GM23338 (cell line): ENCODE data around the gene PCP2. TPM values are rescaled to one million over a fixed set of nuclear protein-coding genes. Genes with fewer than 3 reads are reported as not detected.

Source experiments
- ATAC-seq: fragments of 200-7000 bp; cut with Tn5 transposase; 3 replicates; pipeline ENCODE4 v1.9.1; 2020
- DNase-seq: peaks from one replicate; pipeline ENCODE4 v3.0.0-alpha.2; 2015; ENCODE audit warnings: low spot score
- H2AFZ ChIP-seq: fragments of 200-600 bp; sonication (generic); 2 replicates; pipeline ENCODE4 v1.8.0; 2016; ENCODE audit warnings: antibody characterized with exemption, mild to moderate bottlenecking, moderate library complexity
- H3F3A ChIP-seq: fragments of 200-600 bp; sonication (generic); replicated peaks from 2 replicates; pipeline ENCODE4 v1.8.0; 2017; ENCODE audit warnings: antibody characterized with exemption, mixed run types, low read depth
- H3K27ac ChIP-seq: fragments of 200-600 bp; sonication (generic); 2 replicates; pipeline ENCODE4 v1.6.1; 2016; ENCODE audit warnings: low read depth
- H3K27me3 ChIP-seq: fragments of 200-600 bp; sonication (generic); 2 replicates; pipeline ENCODE4 v1.8.0; 2016; ENCODE audit warnings: mild to moderate bottlenecking, mixed run types, moderate library complexity; ENCODE audit not compliant: insufficient read depth
- H3K36me3 ChIP-seq: fragments of 200-600 bp; sonication (generic); 2 replicates; pipeline ENCODE4 v1.8.0; 2016; ENCODE audit warnings: mild to moderate bottlenecking; ENCODE audit not compliant: insufficient read depth
- H3K4me1 ChIP-seq: fragments of 200-600 bp; sonication (generic); 2 replicates; pipeline ENCODE4 v1.8.0; 2016; ENCODE audit warnings: mild to moderate bottlenecking, moderate library complexity; ENCODE audit not compliant: insufficient read depth
- H3K4me2 ChIP-seq: fragments of 200-600 bp; sonication (generic); 2 replicates; pipeline ENCODE4 v1.7.1; 2017; ENCODE audit warnings: mixed run types
- H3K4me3 ChIP-seq: fragments of 200-600 bp; sonication (generic); 2 replicates; pipeline ENCODE4 v1.6.1; 2016; ENCODE audit warnings: mixed run types
- H3K79me2 ChIP-seq: fragments of 200-600 bp; sonication (generic); replicated peaks from 2 replicates; pipeline ENCODE4 v1.8.0; 2017; ENCODE audit warnings: mild to moderate bottlenecking; ENCODE audit not compliant: insufficient read depth
- H3K9me2 ChIP-seq: fragments of 200-600 bp; sonication (generic); 2 replicates; pipeline ENCODE4 v1.8.0; 2017; ENCODE audit not compliant: insufficient read depth
- H4K20me1 ChIP-seq: fragments of 200-600 bp; sonication (generic); replicated peaks from 2 replicates; pipeline ENCODE4 v1.8.0; 2017; ENCODE audit warnings: mild to moderate bottlenecking; ENCODE audit not compliant: insufficient read depth
- H3K27ac Mint-ChIP-seq: 2 replicates; pipeline ENCODE4 v1.8.0; 2020; ENCODE audit warnings: inconsistent platforms, mild to moderate bottlenecking, moderate library complexity, mixed read lengths
- H3K27me3 Mint-ChIP-seq: 3 replicates; pipeline ENCODE4 v1.8.0; 2022; ENCODE audit warnings: low read depth, mild to moderate bottlenecking, moderate library complexity, mixed read lengths, inconsistent platforms; ENCODE audit not compliant: insufficient read depth, poor library complexity
- H3K36me3 Mint-ChIP-seq: 3 replicates; pipeline ENCODE4 v1.8.0; 2021; ENCODE audit warnings: low read depth, mild to moderate bottlenecking, inconsistent platforms, moderate library complexity, mixed read lengths
- H3K4me1 Mint-ChIP-seq: 3 replicates; pipeline ENCODE4 v1.8.0; 2020; ENCODE audit warnings: mild to moderate bottlenecking, inconsistent platforms, mixed read lengths
- H3K4me3 Mint-ChIP-seq: 3 replicates; pipeline ENCODE4 v1.8.0; 2021; ENCODE audit warnings: moderate library complexity, mild to moderate bottlenecking, inconsistent platforms, mixed read lengths
- H3K9me3 Mint-ChIP-seq: 3 replicates; pipeline ENCODE4 v1.8.0; 2020; ENCODE audit warnings: moderate library complexity, mild to moderate bottlenecking, inconsistent platforms, mixed read lengths
- CREB1 ChIP-seq: fragments of 250-450 bp; sonication (Bioruptor Pico); IDR thresholded peaks from 2 replicates; pipeline ENCODE4 v1.5.0; 2020; ENCODE audit warnings: low read depth, mild to moderate bottlenecking, moderate library complexity
- EZH2 ChIP-seq: fragments of 200-600 bp; sonication (generic); IDR thresholded peaks from one replicate; pipeline ENCODE4 v1.8.0; 2017; ENCODE audit warnings: antibody characterized with exemption, mild to moderate bottlenecking, low read depth; ENCODE audit not compliant: unreplicated experiment
- JUNB ChIP-seq: IDR thresholded peaks from one replicate; pipeline ENCODE4 v1.6.1; 2016; ENCODE audit warnings: antibody characterized with exemption; ENCODE audit not compliant: unreplicated experiment
- NANOG ChIP-seq: IDR thresholded peaks from 2 replicates; pipeline ENCODE4 v1.6.1; 2016; ENCODE audit warnings: antibody characterized with exemption, borderline replicate concordance
- STAT1 ChIP-seq: IDR thresholded peaks from one replicate; pipeline ENCODE4 v1.6.1; 2016; ENCODE audit warnings: antibody characterized with exemption; ENCODE audit not compliant: unreplicated experiment
- ZNF114 ChIP-seq: fragments of 250-450 bp; sonication (Bioruptor Pico); IDR thresholded peaks from 2 replicates; pipeline ENCODE4 v1.5.0; 2020; ENCODE audit warnings: mild to moderate bottlenecking, moderate library complexity
- ZNF331 ChIP-seq: fragments of 250-450 bp; sonication (Bioruptor Pico); IDR thresholded peaks from 2 replicates; pipeline ENCODE4 v1.5.0; 2020; ENCODE audit warnings: low read depth, mild to moderate bottlenecking, moderate library complexity
- polyA plus RNA-seq: library from polyadenylated mRNA; unstranded; fragments of >200 nt; fragmentation: Nextera tagmentation; extraction: Ambion mirVana; gene quantifications from 2 replicates; pipeline ENCODE4 v1.2.1, GENCODE V29; 2016
- total RNA-seq: library from RNA; depleted of rRNA; stranded (reverse); fragments of >200 nt; shearing (Covaris generic); gene quantifications from 2 replicates; pipeline ENCODE4 v1.2.3, GENCODE V29; 2014
- TF ChIP-seq, protein P1 (sequence below), 2 experiments: fragments of 200-600 bp in 1 of 2; sonication (generic) in 1 of 2; conservative IDR thresholded peaks; 2 replicates each; pipeline versions ENCODE4 v1.5.1 to v1.6.1; 2016 to 2017; ENCODE audit warnings: antibody characterized with exemption in 2 of 2, low read depth in 2 of 2, mild to moderate bottlenecking in 2 of 2, moderate library complexity in 1 of 2
- TF ChIP-seq, protein P2 (sequence below): fragments of 250-450 bp; sonication (Bioruptor Pico); IDR thresholded peaks from 2 replicates; pipeline ENCODE4 v1.5.0; 2020; ENCODE audit warnings: mild to moderate bottlenecking, moderate library complexity

Gene PCP2
- total and polyA plus RNA-seq, 2 experiments from 2014 or later: not detected

DNA sequence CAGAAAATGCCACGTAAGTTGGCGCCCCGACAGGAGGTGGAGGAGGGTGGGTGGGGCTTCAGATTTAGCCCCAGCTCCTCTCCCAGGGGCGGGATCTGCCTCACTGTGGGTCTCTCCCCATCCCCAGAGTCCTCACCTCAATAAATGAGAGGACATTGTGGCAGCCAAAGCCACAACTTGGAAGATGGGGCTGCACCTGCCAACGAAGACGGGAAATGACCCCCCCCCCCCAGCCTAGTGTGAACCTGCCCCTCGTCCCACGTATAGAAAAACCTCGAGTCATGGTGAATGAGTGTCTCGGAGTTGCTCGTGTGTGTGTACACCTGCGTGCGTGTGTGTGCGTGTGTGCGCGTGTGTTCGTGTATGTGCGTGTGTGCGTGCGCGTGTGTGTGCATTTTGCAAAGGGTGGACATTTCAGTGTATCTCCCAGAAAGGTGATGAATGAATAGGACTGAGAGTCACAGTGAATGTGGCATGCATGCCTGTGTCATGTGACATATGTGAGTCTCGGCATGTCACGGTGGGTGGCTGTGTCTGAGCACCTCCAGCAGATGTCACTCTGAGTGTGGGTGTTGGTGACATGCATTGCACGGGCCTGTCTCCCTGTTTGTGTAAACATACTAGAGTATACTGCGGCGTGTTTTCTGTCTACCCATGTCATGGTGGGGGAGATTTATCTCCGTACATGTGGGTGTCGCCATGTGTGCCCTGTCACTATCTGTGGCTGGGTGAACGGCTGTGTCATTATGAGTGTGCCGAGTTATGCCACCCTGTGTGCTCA is 45.6 kb upstream of the PCP2 start:
- TF ChIP-seq STAT1: no peak
- TF ChIP-seq, protein P1, sequence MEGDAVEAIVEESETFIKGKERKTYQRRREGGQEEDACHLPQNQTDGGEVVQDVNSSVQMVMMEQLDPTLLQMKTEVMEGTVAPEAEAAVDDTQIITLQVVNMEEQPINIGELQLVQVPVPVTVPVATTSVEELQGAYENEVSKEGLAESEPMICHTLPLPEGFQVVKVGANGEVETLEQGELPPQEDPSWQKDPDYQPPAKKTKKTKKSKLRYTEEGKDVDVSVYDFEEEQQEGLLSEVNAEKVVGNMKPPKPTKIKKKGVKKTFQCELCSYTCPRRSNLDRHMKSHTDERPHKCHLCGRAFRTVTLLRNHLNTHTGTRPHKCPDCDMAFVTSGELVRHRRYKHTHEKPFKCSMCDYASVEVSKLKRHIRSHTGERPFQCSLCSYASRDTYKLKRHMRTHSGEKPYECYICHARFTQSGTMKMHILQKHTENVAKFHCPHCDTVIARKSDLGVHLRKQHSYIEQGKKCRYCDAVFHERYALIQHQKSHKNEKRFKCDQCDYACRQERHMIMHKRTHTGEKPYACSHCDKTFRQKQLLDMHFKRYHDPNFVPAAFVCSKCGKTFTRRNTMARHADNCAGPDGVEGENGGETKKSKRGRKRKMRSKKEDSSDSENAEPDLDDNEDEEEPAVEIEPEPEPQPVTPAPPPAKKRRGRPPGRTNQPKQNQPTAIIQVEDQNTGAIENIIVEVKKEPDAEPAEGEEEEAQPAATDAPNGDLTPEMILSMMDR (conservative IDR thresholded peaks at IDR 0.05; ENCODE audit: low read depth in 2 of 2): peak in 1 of 2 experiments; percentile 35; a peak in 2 of 4 replicates
- Mint-ChIP-seq H3K4me3 (no peak overlapping the region), H3K36me3 (peaks cover 20% of the 10 kb centered on the region), H3K9me3 (peaks cover under 1% of the 10 kb centered on the region; the same call in 1 of the 3 replicates), H3K27ac (no peak overlapping the region), H3K27me3 (peaks cover 28% of the 10 kb centered on the region), H3K4me1 (peaks cover 4% of the 10 kb centered on the region; the same call in 1 of the 3 replicates)
- Histone ChIP-seq H2AFZ (no peak overlapping the region), H3K79me2 (0 out of 2 replicates have a peak, but pooled peaks cover 3% of the 10 kb centered on the region), H3K9me2 (no peaks in the 10 kb centered on the region), H3K36me3 (no peaks in the 10 kb centered on the region; the same call in 1 of the 2 replicates), H3K4me1 (no peaks in the 10 kb centered on the region), H3K4me3 (no peak overlapping the region), H3K27ac (no peak overlapping the region), H4K20me1 (peaks cover 8% of the 10 kb centered on the region), H3F3A (0 out of 2 replicates have a peak, but pooled peaks cover 3% of the 10 kb centered on the region), H3K4me2 (no peak overlapping the region), H3K27me3 (peaks cover 10% of the 10 kb centered on the region; the same call in 1 of the 2 replicates)
- DNase-seq (no peak), ATAC-seq (no peak)

DNA sequence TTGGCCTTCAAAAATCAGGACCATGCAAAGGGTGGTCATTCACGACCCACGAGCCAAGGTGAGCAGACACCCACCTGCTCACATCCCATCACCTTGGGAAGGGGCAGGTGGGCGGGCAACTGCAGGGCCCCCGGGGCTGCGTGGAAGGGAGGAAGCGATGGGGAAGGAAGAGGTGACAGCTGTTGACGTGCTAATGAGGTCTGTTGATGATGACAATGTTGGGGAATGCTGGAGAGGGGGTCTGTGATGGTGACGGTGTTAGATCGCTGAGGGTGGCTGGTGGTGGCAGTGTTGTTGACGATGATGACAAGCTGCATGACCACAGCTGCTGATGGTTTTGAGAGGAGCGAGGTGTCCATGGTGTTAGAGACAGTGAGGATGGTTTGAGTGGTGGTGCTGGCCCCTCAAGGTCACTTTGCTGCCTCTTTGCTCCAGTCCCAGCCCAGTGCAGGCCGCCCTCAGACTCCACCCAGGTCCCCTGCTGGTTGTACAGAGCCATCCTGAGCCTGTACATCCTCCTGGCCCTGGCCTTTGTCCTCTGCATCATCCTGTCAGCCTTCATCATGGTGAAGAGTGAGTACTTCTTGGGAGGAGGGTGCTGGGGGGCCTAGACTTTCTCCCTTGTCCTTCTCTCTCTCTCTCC is 44.3 kb upstream of the PCP2 start:
- Histone ChIP-seq H3K27me3 (peaks cover 10% of the 10 kb centered on the region; the same call in 1 of the 2 replicates), H3F3A (0 out of 2 replicates have a peak, but pooled peaks cover 3% of the 10 kb centered on the region), H2AFZ (no peak overlapping the region), H4K20me1 (peaks cover 3% of the 10 kb centered on the region; the same call in 1 of the 2 replicates), H3K4me2 (no peak overlapping the region), H3K9me2 (no peaks in the 10 kb centered on the region), H3K36me3 (no peaks in the 10 kb centered on the region; the same call in 1 of the 2 replicates), H3K79me2 (0 out of 2 replicates have a peak, but pooled peaks cover 3% of the 10 kb centered on the region), H3K4me1 (no peaks in the 10 kb centered on the region), H3K4me3 (no peak overlapping the region), H3K27ac (no peak overlapping the region)
- Mint-ChIP-seq H3K36me3 (peaks cover 8% of the 10 kb centered on the region), H3K9me3 (peaks cover 6% of the 10 kb centered on the region), H3K4me1 (peaks cover 4% of the 10 kb centered on the region; the same call in 1 of the 3 replicates), H3K27ac (no peak overlapping the region), H3K4me3 (no peak overlapping the region), H3K27me3 (peaks cover 26% of the 10 kb centered on the region)
- DNase-seq (no peak), ATAC-seq (no peak)
- TF ChIP-seq CREB1 (CRISPR knock-in tag): no peak
- no peak for TF ChIP-seq EZH2
- TF ChIP-seq, protein P2, sequence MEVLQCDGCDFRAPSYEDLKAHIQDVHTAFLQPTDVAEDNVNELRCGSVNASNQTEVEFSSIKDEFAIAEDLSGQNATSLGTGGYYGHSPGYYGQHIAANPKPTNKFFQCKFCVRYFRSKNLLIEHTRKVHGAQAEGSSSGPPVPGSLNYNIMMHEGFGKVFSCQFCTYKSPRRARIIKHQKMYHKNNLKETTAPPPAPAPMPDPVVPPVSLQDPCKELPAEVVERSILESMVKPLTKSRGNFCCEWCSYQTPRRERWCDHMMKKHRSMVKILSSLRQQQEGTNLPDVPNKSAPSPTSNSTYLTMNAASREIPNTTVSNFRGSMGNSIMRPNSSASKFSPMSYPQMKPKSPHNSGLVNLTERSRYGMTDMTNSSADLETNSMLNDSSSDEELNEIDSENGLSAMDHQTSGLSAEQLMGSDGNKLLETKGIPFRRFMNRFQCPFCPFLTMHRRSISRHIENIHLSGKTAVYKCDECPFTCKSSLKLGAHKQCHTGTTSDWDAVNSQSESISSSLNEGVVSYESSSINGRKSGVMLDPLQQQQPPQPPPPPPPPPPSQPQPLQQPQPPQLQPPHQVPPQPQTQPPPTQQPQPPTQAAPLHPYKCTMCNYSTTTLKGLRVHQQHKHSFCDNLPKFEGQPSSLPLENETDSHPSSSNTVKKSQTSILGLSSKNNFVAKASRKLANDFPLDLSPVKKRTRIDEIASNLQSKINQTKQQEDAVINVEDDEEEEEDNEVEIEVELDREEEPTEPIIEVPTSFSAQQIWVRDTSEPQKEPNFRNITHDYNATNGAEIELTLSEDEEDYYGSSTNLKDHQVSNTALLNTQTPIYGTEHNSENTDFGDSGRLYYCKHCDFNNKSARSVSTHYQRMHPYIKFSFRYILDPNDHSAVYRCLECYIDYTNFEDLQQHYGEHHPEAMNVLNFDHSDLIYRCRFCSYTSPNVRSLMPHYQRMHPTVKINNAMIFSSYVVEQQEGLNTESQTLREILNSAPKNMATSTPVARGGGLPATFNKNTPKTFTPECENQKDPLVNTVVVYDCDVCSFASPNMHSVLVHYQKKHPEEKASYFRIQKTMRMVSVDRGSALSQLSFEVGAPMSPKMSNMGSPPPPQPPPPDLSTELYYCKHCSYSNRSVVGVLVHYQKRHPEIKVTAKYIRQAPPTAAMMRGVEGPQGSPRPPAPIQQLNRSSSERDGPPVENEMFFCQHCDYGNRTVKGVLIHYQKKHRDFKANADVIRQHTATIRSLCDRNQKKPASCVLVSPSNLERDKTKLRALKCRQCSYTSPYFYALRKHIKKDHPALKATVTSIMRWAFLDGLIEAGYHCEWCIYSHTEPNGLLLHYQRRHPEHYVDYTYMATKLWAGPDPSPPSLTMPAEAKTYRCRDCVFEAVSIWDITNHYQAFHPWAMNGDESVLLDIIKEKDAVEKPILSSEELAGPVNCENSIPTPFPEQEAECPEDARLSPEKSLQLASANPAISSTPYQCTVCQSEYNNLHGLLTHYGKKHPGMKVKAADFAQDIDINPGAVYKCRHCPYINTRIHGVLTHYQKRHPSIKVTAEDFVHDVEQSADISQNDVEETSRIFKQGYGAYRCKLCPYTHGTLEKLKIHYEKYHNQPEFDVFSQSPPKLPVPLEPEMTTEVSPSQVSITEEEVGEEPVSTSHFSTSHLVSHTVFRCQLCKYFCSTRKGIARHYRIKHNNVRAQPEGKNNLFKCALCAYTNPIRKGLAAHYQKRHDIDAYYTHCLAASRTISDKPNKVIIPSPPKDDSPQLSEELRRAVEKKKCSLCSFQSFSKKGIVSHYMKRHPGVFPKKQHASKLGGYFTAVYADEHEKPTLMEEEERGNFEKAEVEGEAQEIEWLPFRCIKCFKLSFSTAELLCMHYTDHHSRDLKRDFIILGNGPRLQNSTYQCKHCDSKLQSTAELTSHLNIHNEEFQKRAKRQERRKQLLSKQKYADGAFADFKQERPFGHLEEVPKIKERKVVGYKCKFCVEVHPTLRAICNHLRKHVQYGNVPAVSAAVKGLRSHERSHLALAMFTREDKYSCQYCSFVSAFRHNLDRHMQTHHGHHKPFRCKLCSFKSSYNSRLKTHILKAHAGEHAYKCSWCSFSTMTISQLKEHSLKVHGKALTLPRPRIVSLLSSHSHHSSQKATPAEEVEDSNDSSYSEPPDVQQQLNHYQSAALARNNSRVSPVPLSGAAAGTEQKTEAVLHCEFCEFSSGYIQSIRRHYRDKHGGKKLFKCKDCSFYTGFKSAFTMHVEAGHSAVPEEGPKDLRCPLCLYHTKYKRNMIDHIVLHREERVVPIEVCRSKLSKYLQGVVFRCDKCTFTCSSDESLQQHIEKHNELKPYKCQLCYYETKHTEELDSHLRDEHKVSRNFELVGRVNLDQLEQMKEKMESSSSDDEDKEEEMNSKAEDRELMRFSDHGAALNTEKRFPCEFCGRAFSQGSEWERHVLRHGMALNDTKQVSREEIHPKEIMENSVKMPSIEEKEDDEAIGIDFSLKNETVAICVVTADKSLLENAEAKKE: no peak
- TF ChIP-seq STAT1: no peak
- TF ChIP-seq JUNB: no peak
- no peak for TF ChIP-seq ZNF114
- TF ChIP-seq ZNF331 (CRISPR knock-in tag): no peak
- no peak for TF ChIP-seq NANOG
